Osteoblast (primary cell): ENCODE results near the gene RASSF9. TPM values are rescaled to one million over a fixed set of nuclear protein-coding genes. Genes with fewer than 3 reads are reported as not detected.

ENCODE experiments used
- DNase-seq: peaks from one replicate; pipeline ENCODE4 v3.0.0; 2011; ENCODE audit warnings: low spot score, mixed read lengths; ENCODE audit not compliant: insufficient read length; ENCODE audit errors: missing footprints
- H2AFZ ChIP-seq: 2 replicates; pipeline ENCODE4 v1.6.0; 2011; ENCODE audit warnings: mild to moderate bottlenecking, low read length
- H3K27ac ChIP-seq: 2 replicates; pipeline ENCODE4 v1.5.1; 2011; ENCODE audit warnings: mild to moderate bottlenecking, low read depth, low read length, moderate library complexity
- H3K27me3 ChIP-seq: 2 replicates; pipeline ENCODE4 v1.6.0; 2012; ENCODE audit warnings: mild to moderate bottlenecking, control low read depth, inconsistent platforms, low read length, moderate library complexity; ENCODE audit not compliant: insufficient read depth
- H3K36me3 ChIP-seq: 2 replicates; pipeline ENCODE4 v1.5.1; 2011; ENCODE audit warnings: mild to moderate bottlenecking, low read length, control low read depth, moderate library complexity; ENCODE audit not compliant: insufficient read depth
- H3K4me1 ChIP-seq: 2 replicates; pipeline ENCODE4 v1.5.1; 2011; ENCODE audit warnings: mild to moderate bottlenecking, low read length, control low read depth, moderate library complexity; ENCODE audit not compliant: insufficient read depth
- H3K4me2 ChIP-seq: 2 replicates; pipeline ENCODE4 v1.6.0; 2011; ENCODE audit warnings: mild to moderate bottlenecking, low read length; ENCODE audit not compliant: insufficient read depth
- H3K4me3 ChIP-seq: fragments of 200-600 bp; sonication (generic); 3 replicates; pipeline ENCODE4 v1.5.1; 2012; ENCODE audit warnings: mild to moderate bottlenecking, low read length, inconsistent platforms; ENCODE audit not compliant: insufficient read depth
- H3K79me2 ChIP-seq: 2 replicates; pipeline ENCODE4 v1.6.0; 2012; ENCODE audit warnings: mild to moderate bottlenecking, low read length, control low read depth, inconsistent platforms; ENCODE audit not compliant: insufficient read depth
- H3K9me3 ChIP-seq: 2 replicates; pipeline ENCODE4 v1.5.1; 2011; ENCODE audit warnings: low read depth, low read length, control low read depth
- H4K20me1 ChIP-seq: 2 replicates; pipeline ENCODE4 v1.6.0; 2012; ENCODE audit warnings: mild to moderate bottlenecking, low read length, control low read depth; ENCODE audit not compliant: insufficient read depth
- total RNA-seq: library from RNA; depleted of rRNA; stranded (reverse); fragments of >200 nt; gene quantifications from 2 replicates; pipeline ENCODE4 v1.2.3, GENCODE V29; 2012
- TF ChIP-seq, protein P1 (sequence below): IDR thresholded peaks from 2 replicates; pipeline ENCODE4 v1.5.1; 2011; ENCODE audit warnings: mild to moderate bottlenecking, low read depth, low read length, moderate library complexity; ENCODE audit errors: extremely low read depth

RASSF9 gene
- total RNA-seq, 1 donor: 5.8 TPM

DNA sequence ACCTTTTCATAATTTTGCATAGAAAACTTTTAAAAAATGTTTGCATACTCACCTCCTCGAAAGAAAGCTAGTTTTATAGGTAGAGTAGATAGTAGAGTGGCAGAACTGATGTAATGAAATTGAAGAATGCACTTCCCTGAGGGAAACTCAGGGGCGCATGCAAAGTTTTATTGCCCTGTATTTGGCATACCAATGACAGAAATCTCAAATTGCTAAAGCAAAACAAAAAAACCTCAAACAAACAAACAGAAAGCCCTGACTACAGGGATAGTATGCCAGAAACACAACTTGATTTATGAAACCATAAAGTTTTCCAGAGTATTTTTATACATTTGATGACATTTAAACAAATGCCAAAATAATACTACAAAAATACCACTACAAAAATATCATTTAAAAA is 1.8 kb downstream of the RASSF9 start:
- no peak for DNase-seq
- TF ChIP-seq, protein P1, sequence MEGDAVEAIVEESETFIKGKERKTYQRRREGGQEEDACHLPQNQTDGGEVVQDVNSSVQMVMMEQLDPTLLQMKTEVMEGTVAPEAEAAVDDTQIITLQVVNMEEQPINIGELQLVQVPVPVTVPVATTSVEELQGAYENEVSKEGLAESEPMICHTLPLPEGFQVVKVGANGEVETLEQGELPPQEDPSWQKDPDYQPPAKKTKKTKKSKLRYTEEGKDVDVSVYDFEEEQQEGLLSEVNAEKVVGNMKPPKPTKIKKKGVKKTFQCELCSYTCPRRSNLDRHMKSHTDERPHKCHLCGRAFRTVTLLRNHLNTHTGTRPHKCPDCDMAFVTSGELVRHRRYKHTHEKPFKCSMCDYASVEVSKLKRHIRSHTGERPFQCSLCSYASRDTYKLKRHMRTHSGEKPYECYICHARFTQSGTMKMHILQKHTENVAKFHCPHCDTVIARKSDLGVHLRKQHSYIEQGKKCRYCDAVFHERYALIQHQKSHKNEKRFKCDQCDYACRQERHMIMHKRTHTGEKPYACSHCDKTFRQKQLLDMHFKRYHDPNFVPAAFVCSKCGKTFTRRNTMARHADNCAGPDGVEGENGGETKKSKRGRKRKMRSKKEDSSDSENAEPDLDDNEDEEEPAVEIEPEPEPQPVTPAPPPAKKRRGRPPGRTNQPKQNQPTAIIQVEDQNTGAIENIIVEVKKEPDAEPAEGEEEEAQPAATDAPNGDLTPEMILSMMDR: no peak
- Histone ChIP-seq H2AFZ (no peak overlapping the region), H3K4me3 (no peak overlapping the region), H3K4me2 (peak overlapping the region; percentile 96), H3K4me1 (peaks cover 24% of the 10 kb centered on the region), H3K9me3 (no peaks in the 10 kb centered on the region), H3K79me2 (no peaks in the 10 kb centered on the region), H3K27me3 (no peaks in the 10 kb centered on the region), H4K20me1 (no peaks in the 10 kb centered on the region), H3K27ac (peak overlapping the region; percentile 83), H3K36me3 (no peaks in the 10 kb centered on the region)

DNA sequence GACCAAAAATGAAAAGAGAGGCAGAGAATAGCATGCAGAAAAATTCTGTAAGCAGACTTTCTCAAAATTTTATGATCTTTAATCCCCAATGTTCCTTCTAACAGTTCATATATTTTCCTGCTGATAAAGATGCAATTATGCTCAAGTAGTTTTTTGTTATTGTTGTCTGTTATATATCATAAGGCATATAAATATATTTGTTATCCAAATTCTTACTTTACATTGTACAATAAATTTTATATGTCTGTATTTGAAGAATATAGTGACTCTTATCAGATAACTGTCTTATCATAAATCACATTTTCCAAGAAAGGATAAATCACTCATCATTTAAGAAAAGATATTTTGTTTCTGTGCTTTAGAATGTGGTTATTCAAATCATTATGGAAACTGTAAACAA is 2.6 kb downstream of the RASSF9 start:
- Histone ChIP-seq H3K79me2 (no peaks in the 10 kb centered on the region), H3K4me2 (no peak overlapping the region), H3K27ac (no peak overlapping the region), H3K27me3 (no peaks in the 10 kb centered on the region), H3K9me3 (no peaks in the 10 kb centered on the region), H3K36me3 (no peaks in the 10 kb centered on the region), H4K20me1 (no peaks in the 10 kb centered on the region), H3K4me3 (no peak overlapping the region), H2AFZ (no peak overlapping the region), H3K4me1 (peaks cover 32% of the 10 kb centered on the region)
- no peak for DNase-seq
- TF ChIP-seq, protein P1: no peak

DNA sequence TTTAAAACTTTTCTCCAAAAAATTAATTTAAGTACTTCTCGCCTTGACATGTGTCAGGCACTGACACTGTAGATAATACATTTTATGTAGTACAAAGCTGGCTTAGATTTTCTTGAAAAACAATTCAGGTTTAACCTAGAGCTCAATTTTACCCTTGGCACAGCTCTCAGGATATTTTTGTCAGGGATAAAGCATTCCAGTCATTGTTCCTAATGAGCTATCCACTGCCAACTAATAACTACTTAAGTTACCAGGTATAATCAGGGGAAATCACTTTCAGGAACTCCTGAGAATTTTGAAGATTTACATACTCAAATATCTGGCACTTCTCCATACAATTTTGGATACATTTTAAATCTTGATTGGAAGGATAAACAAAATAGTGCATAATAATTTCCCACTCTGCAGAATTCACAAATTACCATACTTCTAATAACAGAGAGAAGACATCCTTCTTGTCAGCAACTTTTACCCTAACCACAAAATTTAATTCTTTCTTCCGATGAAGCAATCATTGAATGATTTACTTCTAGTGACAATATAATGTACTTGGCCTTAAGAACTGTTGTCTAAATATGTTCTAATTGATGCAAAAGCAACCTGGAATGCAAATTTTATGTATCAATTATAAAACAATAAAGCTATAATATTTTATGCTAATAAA is 4.8 kb downstream of the RASSF9 start:
- Histone ChIP-seq H3K4me3 (no peak overlapping the region), H3K4me2 (no peak overlapping the region), H3K9me3 (no peaks in the 10 kb centered on the region), H3K27ac (no peak overlapping the region), H3K4me1 (peaks cover 29% of the 10 kb centered on the region), H4K20me1 (no peaks in the 10 kb centered on the region), H3K79me2 (no peaks in the 10 kb centered on the region), H2AFZ (no peak overlapping the region), H3K27me3 (no peaks in the 10 kb centered on the region), H3K36me3 (no peaks in the 10 kb centered on the region)
- TF ChIP-seq, protein P1: no peak
- no peak for DNase-seq

DNA sequence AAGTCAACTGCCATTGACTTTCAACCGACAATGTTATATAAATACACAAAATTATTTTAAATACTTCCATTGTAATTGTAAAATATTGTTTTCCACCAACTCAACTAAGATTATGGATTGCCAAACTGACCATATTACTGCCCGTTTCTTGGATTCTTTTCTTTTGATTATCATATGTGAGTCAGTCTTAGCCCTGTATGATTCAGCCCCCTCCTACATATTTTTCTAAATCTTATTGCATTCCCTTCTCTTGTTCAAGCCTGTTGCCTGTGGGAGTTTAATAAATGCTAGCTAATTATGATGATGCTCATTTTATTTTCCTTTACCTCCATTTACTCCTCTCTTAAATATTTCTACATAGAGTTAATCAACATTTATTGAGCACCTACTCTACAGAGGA is 6.8 kb downstream of the RASSF9 start:
- no peaks in the 10 kb centered on the region for H4K20me1 ChIP-seq
- H3K9me3 ChIP-seq: no peaks in the 10 kb centered on the region
- TF ChIP-seq, protein P1: no peak
- H3K27me3 ChIP-seq: no peaks in the 10 kb centered on the region
- peak overlapping the region; percentile 21 for H3K27ac ChIP-seq
- DNase-seq: no peak
- no peak overlapping the region for H3K4me2 ChIP-seq
- peaks cover 25% of the 10 kb centered on the region for H3K4me1 ChIP-seq
- H3K79me2 ChIP-seq: no peaks in the 10 kb centered on the region
- H3K4me3 ChIP-seq: no peak overlapping the region
- no peaks in the 10 kb centered on the region for H3K36me3 ChIP-seq
- no peak overlapping the region for H2AFZ ChIP-seq
